H9 (cell line): ENCODE data around the gene MINDY4B. TPM values are rescaled to one million over a fixed set of nuclear protein-coding genes. Genes with fewer than 3 reads are reported as not detected.

ENCODE experiments used
- DNase-seq: peaks from one replicate; pipeline ENCODE4 v3.0.0-alpha.2; 2017
- H2AFZ ChIP-seq: one replicate; pipeline ENCODE4 v1.6.1; 2013; ENCODE audit warnings: mild to moderate bottlenecking, low read length, control low read depth, moderate library complexity
- H2AK5ac ChIP-seq: 2 replicates; pipeline ENCODE4 v1.6.1; 2013; ENCODE audit warnings: low read length, control low read depth, mixed read lengths; ENCODE audit not compliant: insufficient read length
- H2BK120ac ChIP-seq: one replicate; pipeline ENCODE4 v1.6.1; 2013; ENCODE audit warnings: low read depth, mild to moderate bottlenecking, low read length, control low read depth, inconsistent platforms; ENCODE audit not compliant: poor library complexity, severe bottlenecking
- H2BK12ac ChIP-seq: 2 replicates; pipeline ENCODE4 v1.6.1; 2013; ENCODE audit warnings: low read length, control low read depth, mixed read lengths, low read depth; ENCODE audit not compliant: insufficient read length
- H2BK15ac ChIP-seq: 2 replicates; pipeline ENCODE4 v1.6.1; 2013; ENCODE audit warnings: low read depth, low read length, control low read depth
- H2BK20ac ChIP-seq: one replicate; pipeline ENCODE4 v1.6.1; 2013; ENCODE audit warnings: low read depth, mild to moderate bottlenecking, low read length, control low read depth, inconsistent platforms; ENCODE audit not compliant: poor library complexity, severe bottlenecking
- H2BK5ac ChIP-seq: 2 replicates; pipeline ENCODE4 v1.6.1; 2013; ENCODE audit warnings: low read length, control low read depth, mixed read lengths; ENCODE audit not compliant: insufficient read length
- H3K14ac ChIP-seq: 2 replicates; pipeline ENCODE4 v1.6.1; 2013; ENCODE audit warnings: low read length, control low read depth; ENCODE audit not compliant: insufficient read depth
- H3K18ac ChIP-seq: 2 replicates; pipeline ENCODE4 v1.6.1; 2013; ENCODE audit warnings: low read depth, mild to moderate bottlenecking, mixed read lengths, low read length, control low read depth; ENCODE audit not compliant: insufficient read length
- H3K23ac ChIP-seq: 2 replicates; pipeline ENCODE4 v1.6.1; 2013; ENCODE audit warnings: low read length, control low read depth, mixed read lengths, low read depth; ENCODE audit not compliant: insufficient read length
- H3K23me2 ChIP-seq: 2 replicates; pipeline ENCODE4 v1.6.1; 2013; ENCODE audit warnings: low read depth, mild to moderate bottlenecking, mixed read lengths, low read length, control low read depth; ENCODE audit not compliant: insufficient read length, poor library complexity, severe bottlenecking
- H3K27ac ChIP-seq: 2 replicates; pipeline ENCODE4 v1.5.1; 2013; ENCODE audit warnings: low read length, control low read depth, mixed read lengths, low read depth; ENCODE audit not compliant: insufficient read length
- H3K27me3 ChIP-seq: 2 replicates; pipeline ENCODE4 v1.6.1; 2013; ENCODE audit warnings: low read length, control low read depth, inconsistent platforms; ENCODE audit not compliant: insufficient read depth
- H3K4ac ChIP-seq: 2 replicates; pipeline ENCODE4 v1.6.1; 2013; ENCODE audit warnings: low read depth, mild to moderate bottlenecking, control low read depth, inconsistent platforms, low read length, moderate library complexity
- H3K4me1 ChIP-seq: 2 replicates; pipeline ENCODE4 v1.6.1; 2013; ENCODE audit warnings: low read length, control low read depth, inconsistent platforms; ENCODE audit not compliant: insufficient read depth
- H3K4me2 ChIP-seq: 2 replicates; pipeline ENCODE4 v1.6.1; 2013; ENCODE audit warnings: low read length, control low read depth, mixed read lengths; ENCODE audit not compliant: insufficient read length, insufficient read depth
- H3K56ac ChIP-seq: 2 replicates; pipeline ENCODE4 v1.6.1; 2013; ENCODE audit warnings: low read depth, mild to moderate bottlenecking, mixed read lengths, low read length, control low read depth; ENCODE audit not compliant: insufficient read length
- H3K79me1 ChIP-seq: 2 replicates; pipeline ENCODE4 v1.6.1; 2013; ENCODE audit warnings: low read depth, mild to moderate bottlenecking, moderate library complexity, low read length, control low read depth, inconsistent platforms; ENCODE audit not compliant: insufficient read depth, poor library complexity, severe bottlenecking
- H3K79me2 ChIP-seq: 2 replicates; pipeline ENCODE4 v1.6.1; 2013; ENCODE audit warnings: low read length, control low read depth, inconsistent platforms; ENCODE audit not compliant: insufficient read depth
- H3K9ac ChIP-seq: 2 replicates; pipeline ENCODE4 v1.6.1; 2013; ENCODE audit warnings: low read length, control low read depth, mixed read lengths; ENCODE audit not compliant: insufficient read length; ENCODE audit errors: extremely low read depth
- H3K9me3 ChIP-seq: one replicate; pipeline ENCODE4 v1.6.1; 2013; ENCODE audit warnings: low read depth, low read length, inconsistent platforms; ENCODE audit not compliant: control insufficient read depth
- H3T11ph ChIP-seq: one replicate; pipeline ENCODE4 v1.6.1; 2013; ENCODE audit warnings: mild to moderate bottlenecking, low read length, control low read depth, inconsistent platforms
- H4K20me1 ChIP-seq: one replicate; pipeline ENCODE4 v1.6.1; 2013; ENCODE audit not compliant: control insufficient read depth, insufficient read length, insufficient read depth
- H4K5ac ChIP-seq: 2 replicates; pipeline ENCODE4 v1.6.1; 2013; ENCODE audit warnings: low read depth, mild to moderate bottlenecking, mixed read lengths, low read length, control low read depth; ENCODE audit not compliant: insufficient read length
- H4K8ac ChIP-seq: replicated peaks from 2 replicates; pipeline ENCODE4 v1.6.1; 2013; ENCODE audit warnings: low read length, control low read depth, mixed read lengths, low read depth; ENCODE audit not compliant: insufficient read length
- H4K91ac ChIP-seq: 2 replicates; pipeline ENCODE4 v1.6.1; 2013; ENCODE audit warnings: low read depth, mild to moderate bottlenecking, moderate library complexity, mixed read lengths, low read length, control low read depth; ENCODE audit not compliant: insufficient read length
- H3K27ac Mint-ChIP-seq, 3 experiments: 2 replicates in 2 of 3; 3 replicates in 1 of 3; pipeline ENCODE4 v1.8.0; 2020 to 2021; ENCODE audit warnings: mixed read lengths in 3 of 3, mild to moderate bottlenecking in 1 of 3, moderate library complexity in 1 of 3
- H3K27me3 Mint-ChIP-seq: 2 replicates; pipeline ENCODE4 v1.8.0; 2021; ENCODE audit warnings: low read depth, mild to moderate bottlenecking, moderate library complexity, mixed read lengths
- H3K36me3 Mint-ChIP-seq, 3 experiments: 2 replicates in 2 of 3; 3 replicates in 1 of 3; pipeline ENCODE4 v1.8.0; 2020 to 2021; ENCODE audit warnings: low read depth in 3 of 3, mixed read lengths in 3 of 3; ENCODE audit not compliant: insufficient read depth in 1 of 3
- H3K4me1 Mint-ChIP-seq, 2 experiments: 2 replicates each; pipeline ENCODE4 v1.8.0; 2020; ENCODE audit warnings: mixed read lengths in 2 of 2
- H3K4me3 Mint-ChIP-seq, 2 experiments: 2 replicates in 1 of 2; 3 replicates in 1 of 2; pipeline ENCODE4 v1.8.0; 2020 to 2021; ENCODE audit warnings: mild to moderate bottlenecking in 2 of 2, mixed read lengths in 2 of 2, moderate library complexity in 1 of 2
- H3K9me3 Mint-ChIP-seq, 2 experiments: 2 replicates in 1 of 2; 3 replicates in 1 of 2; pipeline ENCODE4 v1.8.0; 2020; ENCODE audit warnings: mild to moderate bottlenecking in 2 of 2, mixed read lengths in 2 of 2, moderate library complexity in 1 of 2
- WGBS: extraction: QIAGEN DNeasy Blood & Tissue Kit; methylation state at CpG from one replicate; pipeline ENCODE4 v1.1.7; 2013; ENCODE audit warnings: missing lambda C conversion rate, low lambda C conversion rate, mixed read lengths; ENCODE audit not compliant: insufficient read length; ENCODE audit errors: extremely low coverage; 5-methylcytosine and 5-hydroxymethylcytosine counted together
- total RNA-seq: library from RNA; stranded (reverse); gene quantifications from 2 replicates; pipeline ENCODE4 v1.2.1, GENCODE V29; 2021
- TF ChIP-seq, protein P1 (sequence below): fragments of 200-600 bp; sonication (generic); conservative IDR thresholded peaks from 3 replicates; pipeline ENCODE4 v1.8.0; 2021; ENCODE audit warnings: antibody characterized with exemption, mild to moderate bottlenecking

Gene MINDY4B
- total RNA-seq, 1 experiment from 2014 or later: not detected

DNA sequence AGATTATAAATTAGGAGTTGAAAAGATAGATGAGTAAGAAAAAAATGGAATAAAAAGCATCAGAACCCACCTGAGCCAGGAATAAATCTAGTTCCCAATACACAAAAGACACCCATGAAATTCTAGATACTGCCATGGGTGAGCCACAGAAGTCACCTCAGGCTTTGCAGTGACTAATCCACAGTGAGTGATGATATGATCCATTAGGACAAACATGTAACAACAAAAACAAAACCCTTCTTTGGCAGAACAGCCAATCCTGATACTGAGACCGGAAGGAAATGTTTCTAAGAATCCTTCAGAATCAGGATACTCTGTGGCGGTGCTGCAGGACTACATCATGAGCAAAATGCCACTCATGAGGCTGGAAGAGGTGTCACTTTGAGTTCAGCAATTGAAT lies 15.0 kb upstream of the MINDY4B start:
- Histone ChIP-seq H2BK5ac (no peak overlapping the region), H3K4me1 (peaks cover 2% of the 10 kb centered on the region), H2BK120ac (no peak overlapping the region), H3K79me2 (no peaks in the 10 kb centered on the region), H3K27ac (no peak overlapping the region), H3K56ac (no peak overlapping the region), H3K23me2 (no peaks in the 10 kb centered on the region), H3K27me3 (no peaks in the 10 kb centered on the region), H4K8ac (no peak overlapping the region), H3K9me3 (no peaks in the 10 kb centered on the region), H3K79me1 (no peaks in the 10 kb centered on the region), H4K5ac (no peak overlapping the region), H2BK12ac (no peak overlapping the region), H3K23ac (no peak overlapping the region), H3K18ac (no peak overlapping the region), H4K91ac (no peak overlapping the region), H4K20me1 (no peaks in the 10 kb centered on the region), H3K4ac (no peak overlapping the region), H3K4me2 (no peak overlapping the region), H3K14ac (no peak overlapping the region), H2AFZ (no peak overlapping the region), H2AK5ac (no peak overlapping the region), H2BK15ac (no peak overlapping the region), H3K9ac (no peak overlapping the region), H2BK20ac (no peak overlapping the region), H3T11ph (no peak overlapping the region)
- Mint-ChIP-seq H3K4me1 (peaks cover 27 to 34% of the 10 kb centered on the region in 2 experiments), H3K4me3 (no peak overlapping the region), H3K27me3 (no peaks in the 10 kb centered on the region; the same call in 1 of the 2 replicates), H3K27ac (no peak overlapping the region), H3K36me3 (no peaks in the 10 kb centered on the region), H3K9me3 (no peaks in the 10 kb centered on the region)
- TF ChIP-seq, protein P1, sequence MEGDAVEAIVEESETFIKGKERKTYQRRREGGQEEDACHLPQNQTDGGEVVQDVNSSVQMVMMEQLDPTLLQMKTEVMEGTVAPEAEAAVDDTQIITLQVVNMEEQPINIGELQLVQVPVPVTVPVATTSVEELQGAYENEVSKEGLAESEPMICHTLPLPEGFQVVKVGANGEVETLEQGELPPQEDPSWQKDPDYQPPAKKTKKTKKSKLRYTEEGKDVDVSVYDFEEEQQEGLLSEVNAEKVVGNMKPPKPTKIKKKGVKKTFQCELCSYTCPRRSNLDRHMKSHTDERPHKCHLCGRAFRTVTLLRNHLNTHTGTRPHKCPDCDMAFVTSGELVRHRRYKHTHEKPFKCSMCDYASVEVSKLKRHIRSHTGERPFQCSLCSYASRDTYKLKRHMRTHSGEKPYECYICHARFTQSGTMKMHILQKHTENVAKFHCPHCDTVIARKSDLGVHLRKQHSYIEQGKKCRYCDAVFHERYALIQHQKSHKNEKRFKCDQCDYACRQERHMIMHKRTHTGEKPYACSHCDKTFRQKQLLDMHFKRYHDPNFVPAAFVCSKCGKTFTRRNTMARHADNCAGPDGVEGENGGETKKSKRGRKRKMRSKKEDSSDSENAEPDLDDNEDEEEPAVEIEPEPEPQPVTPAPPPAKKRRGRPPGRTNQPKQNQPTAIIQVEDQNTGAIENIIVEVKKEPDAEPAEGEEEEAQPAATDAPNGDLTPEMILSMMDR: no peak
- WGBS: no CpG with 5 or more reads among the region's 2 CpGs
- no peak for DNase-seq
